Stimulated activated CD4-positive, alpha-beta T cell treated with anti-CD3 and anti-CD28 coated beads, Interleukin-2, amount 100 ng/mL, for 4 hours (primary cell): ENCODE results near the gene PABPC1L2A.
"Not testable (repeated sequence)": the region's sequence is repeated elsewhere in the genome, so short reads cannot be mapped to it uniquely, and the experiment has no call there.

Experiments used
- DNase-seq: peaks from one replicate; pipeline ENCODE4 v3.0.0-alpha.2; 2020; ENCODE audit warnings: low read depth

PABPC1L2A gene

DNA sequence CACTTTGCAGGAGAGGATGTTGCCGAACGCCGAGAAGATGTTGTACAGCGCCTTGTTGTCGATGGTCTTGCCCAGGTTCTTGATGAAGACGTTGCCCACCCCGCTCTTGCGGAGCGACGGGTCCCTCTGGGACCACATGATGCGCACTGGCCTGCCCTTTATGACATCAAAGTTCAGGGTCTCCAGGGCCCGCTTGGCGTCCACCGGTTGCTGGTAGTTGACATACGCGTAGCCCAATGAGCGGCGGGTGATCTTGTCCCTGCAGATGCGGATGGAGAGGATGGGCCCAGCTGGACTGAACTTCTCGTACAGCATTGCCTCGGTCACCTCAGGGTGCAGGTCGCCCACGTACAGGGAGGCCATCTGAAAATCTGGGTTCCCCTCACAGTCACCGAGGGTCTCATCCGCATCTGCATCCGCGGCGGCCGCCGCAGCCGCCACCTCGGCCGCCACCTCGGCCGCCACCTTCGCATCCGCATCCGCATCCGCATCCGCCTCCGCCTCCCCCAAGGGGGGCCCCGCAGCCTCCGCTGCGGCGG is at the start of gene PABPC1L2A:
PABPC1L2A (minus strand) TSS at position 489 of the 539 bp plus-strand sequence; CDS start at position 363, 126 bp downstream.
- DNase-seq: not testable (repeated sequence)

DNA sequence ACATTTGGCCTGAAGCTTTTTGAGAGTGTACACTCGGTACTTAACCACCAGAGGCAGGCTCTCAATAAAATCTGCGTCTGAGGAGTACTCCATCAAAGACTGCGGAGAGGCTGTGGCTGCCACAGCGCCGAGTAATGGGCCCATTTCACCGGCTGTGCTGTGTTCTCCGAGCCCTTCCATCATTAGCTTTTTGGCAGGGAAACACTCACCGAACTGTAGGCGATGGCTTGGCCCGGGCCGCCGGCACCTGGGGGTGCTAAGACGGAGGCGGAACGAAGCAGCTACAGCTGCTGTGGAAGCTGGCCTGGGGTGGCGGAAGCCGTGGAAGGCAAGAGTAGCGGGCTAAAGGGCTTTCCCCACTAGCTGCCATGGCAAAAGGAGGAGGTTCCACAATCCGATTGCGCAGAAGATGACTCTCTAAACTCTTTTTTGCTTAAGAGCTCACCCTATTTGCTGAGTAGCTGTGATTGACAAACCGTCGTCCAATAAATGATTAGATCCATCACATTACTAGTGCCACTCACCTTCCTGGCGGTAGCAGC is 48.5 kb upstream of the PABPC1L2A start:
- DNase-seq: no peak

DNA sequence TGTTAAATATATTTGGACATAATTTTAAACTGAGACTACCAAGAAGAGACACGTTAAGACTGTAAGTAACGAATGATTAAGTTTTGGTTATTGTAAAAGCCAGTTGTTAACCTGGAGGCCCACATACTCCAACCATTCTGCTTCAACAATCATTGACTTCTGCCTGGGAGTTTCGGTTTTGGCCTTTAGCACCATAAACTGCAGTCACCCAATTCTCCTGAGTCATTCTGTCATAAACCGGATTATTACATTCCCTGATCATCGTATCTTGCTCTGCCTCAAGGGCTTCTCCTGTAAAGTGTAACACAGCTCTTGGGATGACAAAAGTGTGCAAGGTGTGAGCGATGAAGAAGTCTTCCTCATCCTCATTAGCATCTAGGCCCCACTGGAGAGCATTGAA is 46.9 kb upstream of the PABPC1L2A start:
- no peak for DNase-seq

DNA sequence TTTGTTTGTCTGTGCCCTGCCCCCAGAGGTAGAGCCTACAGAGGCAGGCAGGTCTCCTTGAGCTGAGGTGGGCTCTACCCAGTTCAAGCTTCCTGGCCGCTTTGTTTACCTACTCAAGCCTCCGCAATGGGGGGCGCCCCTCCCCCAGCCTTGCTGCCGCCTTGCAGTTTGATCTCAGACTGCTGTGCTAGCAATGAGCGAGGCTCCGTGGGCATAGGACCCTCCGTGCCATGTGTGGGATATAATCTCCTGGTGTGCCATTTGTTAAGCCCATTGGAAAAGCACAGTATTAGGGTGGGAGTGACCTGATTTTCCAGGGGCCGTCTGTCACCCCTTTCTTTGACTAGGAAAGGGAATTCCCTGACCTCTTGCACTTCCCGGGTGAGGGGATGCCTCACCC is 20.2 kb upstream of the PABPC1L2A start:
- DNase-seq: not testable (repeated sequence)

DNA sequence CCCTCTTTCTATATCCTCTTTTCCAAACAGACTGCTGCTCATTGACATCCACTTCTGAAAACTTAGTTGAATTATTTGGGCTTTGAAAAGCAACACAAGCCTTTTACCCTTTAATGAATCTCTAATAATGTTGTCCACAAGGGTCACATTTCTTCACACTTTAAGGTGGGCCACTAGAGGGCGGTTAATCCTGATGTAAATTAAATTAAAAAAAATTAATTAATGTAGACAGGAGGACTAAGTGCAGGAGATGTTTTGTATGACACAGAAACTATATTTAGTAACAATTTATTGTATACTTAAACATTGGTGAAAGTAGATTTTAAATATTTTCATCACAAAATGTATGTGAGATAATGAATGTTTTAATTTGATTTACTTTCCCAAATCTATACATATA is 7.5 kb upstream of the PABPC1L2A start:
- DNase-seq: not testable (repeated sequence)

DNA sequence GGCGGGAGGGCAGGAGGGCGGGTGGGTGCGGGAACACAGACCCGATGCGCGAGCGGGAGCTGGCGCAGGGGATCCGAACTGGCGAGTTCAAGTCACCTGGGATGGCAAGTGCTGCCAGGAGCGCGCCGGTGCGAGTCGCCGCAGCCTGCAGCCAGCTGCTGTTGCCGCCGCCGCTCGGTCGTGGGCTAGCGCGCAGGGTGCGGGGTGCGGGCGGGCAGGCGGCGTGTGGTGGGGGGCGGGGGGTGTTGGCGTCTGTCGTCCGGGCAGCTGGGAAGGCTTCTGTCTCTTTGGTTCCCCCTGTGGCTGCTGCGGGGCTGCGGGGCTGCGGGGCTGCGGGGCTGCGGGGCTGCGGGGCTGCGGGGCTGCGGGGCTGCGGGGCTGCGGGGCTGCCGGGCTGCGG is 572 bp upstream of the PABPC1L2A start:
- DNase-seq: not testable (repeated sequence)

DNA sequence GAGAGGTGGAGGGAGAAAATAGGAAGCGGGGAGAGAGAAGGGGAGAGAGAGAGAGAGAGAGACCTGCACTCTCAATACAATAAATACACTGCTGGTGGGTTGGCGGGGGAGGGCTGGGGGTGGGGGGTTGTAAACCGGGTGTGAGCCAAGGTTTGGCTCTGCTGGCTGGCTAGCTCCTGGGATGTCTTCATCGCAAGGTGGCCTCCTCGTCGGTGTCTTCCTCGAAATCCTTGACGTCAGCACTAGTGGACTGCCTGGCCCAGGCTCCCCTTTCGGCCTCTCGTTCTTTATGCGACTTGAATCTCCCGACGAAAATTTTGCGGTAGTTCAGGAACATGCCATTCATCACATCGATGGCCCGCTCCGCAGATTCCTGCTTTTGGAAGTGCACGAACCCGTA is 715 bp downstream of the PABPC1L2A start:
- not testable (repeated sequence) for DNase-seq

DNA sequence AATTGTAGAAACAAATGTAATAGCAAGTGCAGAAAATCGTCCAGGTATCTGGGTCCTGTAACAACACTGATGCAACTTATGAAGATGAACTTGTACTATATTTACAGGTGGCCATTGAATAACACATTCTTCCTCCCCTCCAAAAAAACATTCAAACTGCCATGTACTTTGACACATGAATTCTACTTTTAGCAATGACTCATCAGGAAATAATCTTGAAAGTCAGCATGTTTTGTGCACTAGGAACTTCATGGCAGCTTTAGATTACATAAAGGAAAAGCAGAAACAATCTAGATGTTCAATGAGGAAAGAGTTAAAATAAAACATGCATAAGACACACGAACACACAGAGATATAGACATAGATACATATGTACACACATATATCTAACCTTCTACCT is 2.5 kb downstream of the PABPC1L2A start:
- DNase-seq: no peak

DNA sequence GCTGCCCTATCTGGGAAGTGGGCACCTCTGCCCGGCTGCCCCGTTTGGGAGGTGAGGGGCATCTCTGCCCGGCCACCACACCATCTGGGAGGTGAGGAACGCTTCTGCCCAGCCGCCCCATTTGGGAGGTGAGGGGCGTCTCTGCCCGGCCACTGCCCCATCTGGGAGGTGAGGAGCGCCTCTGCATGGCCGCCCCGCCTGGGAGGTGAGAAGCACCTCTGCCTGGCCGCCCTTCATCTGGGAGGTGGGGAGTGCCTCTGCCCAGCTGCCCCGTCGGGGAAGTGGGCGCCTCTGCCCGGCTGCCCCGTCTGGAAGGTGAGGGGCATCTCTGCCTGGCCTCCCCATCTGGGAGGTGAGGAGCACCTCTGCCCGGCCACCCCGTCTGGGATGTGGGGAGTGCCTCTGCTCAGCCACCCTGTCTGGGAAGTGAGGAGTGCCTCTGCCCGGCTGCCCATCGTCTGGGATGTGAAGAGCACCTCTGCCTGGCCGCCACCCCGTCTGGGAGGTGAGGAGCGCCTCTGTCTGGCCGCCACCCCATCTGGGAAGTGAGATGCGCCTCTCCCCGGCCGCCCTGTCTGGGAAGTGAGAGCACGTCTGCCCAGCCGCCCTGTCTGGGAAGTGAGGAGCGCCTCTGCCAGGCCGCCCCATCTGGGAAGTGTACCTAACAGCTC is 9.8 kb downstream of the PABPC1L2A start:
- no peak for DNase-seq

DNA sequence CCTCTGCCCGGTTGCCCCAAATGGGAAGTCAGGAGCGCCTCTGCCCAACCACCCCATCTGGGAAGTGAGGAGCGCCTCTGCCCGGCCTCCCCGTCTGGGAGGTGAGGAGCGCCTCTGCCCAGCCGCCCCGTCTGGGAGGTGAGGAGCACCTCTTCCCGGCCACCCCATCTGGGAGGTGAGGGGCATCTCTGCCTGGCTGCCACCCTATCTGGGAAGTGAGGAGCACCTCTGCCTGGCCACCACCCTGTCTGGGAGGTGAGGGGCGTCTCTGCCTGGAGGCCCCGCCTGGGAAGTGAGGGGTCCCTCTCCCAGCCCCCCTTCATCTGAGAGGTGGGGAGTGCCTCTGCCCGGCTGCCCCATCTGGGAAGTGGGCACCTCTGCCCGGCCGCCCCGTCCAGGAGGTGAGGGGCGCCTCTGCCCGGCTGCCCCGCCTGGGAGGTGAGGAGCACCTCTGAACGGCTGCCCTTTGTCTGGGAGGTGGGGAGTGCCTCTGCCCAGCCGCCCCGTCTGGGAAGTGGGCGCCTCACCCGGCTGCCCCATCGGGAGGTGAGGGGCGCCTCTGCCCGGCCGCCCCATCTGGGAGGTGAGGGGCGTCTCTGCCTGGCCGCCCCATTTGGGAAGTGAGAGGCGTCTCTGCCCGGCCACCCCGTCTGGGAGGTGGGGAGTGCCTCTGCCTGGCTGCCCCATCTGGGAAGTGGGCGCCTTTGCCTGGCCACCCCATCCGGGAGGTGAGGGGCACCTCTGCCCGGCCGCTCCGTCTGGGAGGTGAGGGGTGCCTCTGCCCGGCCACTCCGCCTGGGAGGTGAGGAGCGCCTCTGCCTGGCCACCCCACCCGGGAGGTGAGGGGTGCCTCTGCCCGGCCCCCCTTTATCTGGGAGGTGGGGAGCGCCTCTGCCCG is 10.6 kb downstream of the PABPC1L2A start:
- no peak for DNase-seq

DNA sequence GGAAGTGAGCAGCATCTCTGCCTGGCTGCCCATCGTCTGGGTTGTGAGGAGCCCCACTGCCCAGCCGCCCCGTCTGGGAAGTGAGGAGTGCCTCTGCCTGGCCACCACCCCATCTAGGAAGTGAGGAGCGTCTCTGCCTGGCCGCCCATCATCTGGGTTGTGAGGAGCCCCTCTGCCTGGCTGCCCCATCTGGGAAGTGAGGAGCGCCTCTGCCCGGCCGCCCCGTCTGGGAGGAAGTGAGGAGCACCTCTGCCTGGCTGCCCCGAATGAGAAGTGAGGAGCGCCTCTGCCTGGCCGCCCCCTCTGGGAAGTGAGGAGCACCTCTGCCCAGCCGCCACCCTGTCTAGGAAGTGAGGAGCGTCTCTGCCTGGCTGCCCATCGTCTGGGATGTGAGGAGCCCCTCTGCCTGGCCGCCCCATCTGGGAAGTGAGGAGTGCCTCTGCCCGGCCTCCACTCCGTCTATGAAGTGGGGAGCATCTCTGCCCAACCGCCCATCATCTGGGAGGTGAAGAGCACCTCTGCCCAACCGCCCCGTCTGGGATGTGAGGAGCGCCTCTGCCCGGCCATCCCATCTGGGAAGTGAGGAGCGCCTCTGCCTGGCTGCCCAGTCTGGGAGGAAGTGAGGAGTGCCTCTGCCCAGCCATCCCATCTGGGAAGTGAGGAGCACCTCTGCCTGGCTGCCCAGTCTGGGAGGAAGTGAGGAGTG is 11.4 kb downstream of the PABPC1L2A start:
- not testable (repeated sequence) for DNase-seq

DNA sequence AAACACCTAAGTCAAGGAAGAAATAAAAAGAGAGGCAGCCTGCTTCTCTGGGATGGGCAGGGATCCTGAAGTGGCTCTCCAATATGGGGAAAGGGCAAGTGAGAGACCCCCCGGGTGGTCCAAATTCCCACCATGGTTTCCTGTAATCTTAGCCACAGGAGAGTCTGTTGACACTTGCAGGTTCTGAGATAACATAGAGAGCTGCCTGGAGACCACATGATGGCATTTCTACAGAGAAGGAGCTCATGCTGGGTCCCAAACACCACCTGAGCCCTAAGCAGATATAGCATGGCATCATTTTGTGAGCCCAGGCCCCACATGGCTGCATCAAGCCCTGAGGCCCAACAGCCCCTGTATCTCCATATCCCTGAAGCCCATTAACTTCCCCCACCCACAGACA is 50.4 kb downstream of the PABPC1L2A start:
- DNase-seq: no peak
